HepG2 (cell line): ENCODE results near the gene SAP25. TPM values are rescaled to one million over a fixed set of nuclear protein-coding genes. Genes with fewer than 3 reads are reported as not detected.

Experiments used
- DR1 ChIP-seq: sonication (generic); formaldehyde crosslinking; IDR thresholded peaks from 2 replicates; pipeline ENCODE4 v1.8.0; 2021; ENCODE audit warnings: mild to moderate bottlenecking, missing genetic modification reagents, inconsistent platforms
- DRAP1 ChIP-seq: IDR thresholded peaks from 2 replicates; pipeline ENCODE4 v1.6.1; 2016; ENCODE audit warnings: missing genetic modification reagents, missing compliant biosample characterization
- E2F5 ChIP-seq: sonication (generic); formaldehyde crosslinking; conservative IDR thresholded peaks from 2 replicates; pipeline ENCODE4 v1.4.0; 2020; ENCODE audit warnings: missing genetic modification reagents
- MIXL1 ChIP-seq: IDR thresholded peaks from 2 replicates; pipeline ENCODE4 v1.6.1; 2016
- NR2F6 ChIP-seq, 2 experiments: IDR thresholded peaks; 2 replicates each; pipeline ENCODE4 v1.6.1; 2016; ENCODE audit warnings: antibody characterized with exemption in 1 of 2, mild to moderate bottlenecking in 1 of 2
- SKI ChIP-seq: fragments of 450-650 bp; IDR thresholded peaks from one replicate; pipeline ENCODE4 v1.6.1; 2018; ENCODE audit warnings: mild to moderate bottlenecking; ENCODE audit not compliant: partially characterized antibody
- SNAI1 ChIP-seq: sonication (generic); formaldehyde crosslinking; IDR thresholded peaks from 2 replicates; pipeline ENCODE4 v1.5.0; 2020; ENCODE audit warnings: mild to moderate bottlenecking, missing genetic modification reagents, borderline replicate concordance
- TCF12 ChIP-seq, 2 experiments: fragments of 450-650 bp in 1 of 2; sonication (generic) in 1 of 2; formaldehyde crosslinking in 1 of 2; IDR thresholded peaks; 2 replicates each; pipeline versions ENCODE4 v1.6.1 to v1.8.0; 2017 to 2022; ENCODE audit warnings: antibody characterized with exemption in 1 of 2, mild to moderate bottlenecking in 1 of 2, missing genetic modification reagents in 1 of 2, moderate library complexity in 1 of 2
- TEAD2 ChIP-seq: sonication (generic); formaldehyde crosslinking; IDR thresholded peaks from 2 replicates; pipeline ENCODE4 v1.9.0; 2021; ENCODE audit warnings: missing genetic modification reagents
- TMF1 ChIP-seq: sonication (generic); formaldehyde crosslinking; IDR thresholded peaks from 2 replicates; pipeline ENCODE4 v1.8.1; 2022; ENCODE audit warnings: low read depth, missing genetic modification reagents
- XRCC5 ChIP-seq: fragments of 200-400 bp; formaldehyde crosslinking; optimal IDR thresholded peaks from 2 replicates; pipeline ENCODE3; 2017; ENCODE audit warnings: mild to moderate bottlenecking, low read length
- ZNF281 ChIP-seq: sonication (generic); formaldehyde crosslinking; IDR thresholded peaks from 2 replicates; pipeline ENCODE4 v1.4.0; 2020; ENCODE audit warnings: missing genetic modification reagents, borderline replicate concordance
- ZNF354B ChIP-seq: sonication (generic); formaldehyde crosslinking; IDR thresholded peaks from 2 replicates; pipeline ENCODE4 v1.8.0; 2022; ENCODE audit warnings: mild to moderate bottlenecking, missing genetic modification reagents
- ZNF776 ChIP-seq: sonication (generic); formaldehyde crosslinking; IDR thresholded peaks from 2 replicates; pipeline ENCODE4 v1.4.0; 2020; ENCODE audit warnings: mild to moderate bottlenecking, missing genetic modification reagents
- ZNF781 ChIP-seq: sonication (generic); formaldehyde crosslinking; IDR thresholded peaks from 2 replicates; pipeline ENCODE4 v1.5.1; 2020; ENCODE audit warnings: borderline replicate concordance, mild to moderate bottlenecking, missing genetic modification reagents; ENCODE audit errors: not compliant biosample characterization
- ZSCAN21 ChIP-seq: sonication (generic); formaldehyde crosslinking; IDR thresholded peaks from 2 replicates; pipeline ENCODE4 v1.8.0; 2022; ENCODE audit warnings: mild to moderate bottlenecking, missing genetic modification reagents, moderate library complexity, borderline replicate concordance
- polyA plus RNA-seq, 8 experiments: library from polyadenylated mRNA; depleted of rRNA in 3 of 8; stranded (reverse) in 7 of 8; unstranded in 1 of 8; fragments of >200 nt; fragmentation: Illumina TruSeq in 4 of 8; extraction: Trizol in 4 of 8; gene quantifications; 2 replicates each; pipeline versions ENCODE4 v1.2.1 to v1.2.3, GENCODE V29; 2011 to 2016; ENCODE audit warnings: low read depth in 4 of 8, missing spikeins in 1 of 8, mixed read lengths in 1 of 8; ENCODE audit not compliant: insufficient read depth in 1 of 8
- total RNA-seq, 5 experiments: library from RNA; depleted of rRNA; stranded (reverse); fragments of >200 nt; fragmentation: Illumina TruSeq; extraction: Trizol; gene quantifications; 2 replicates each; pipeline ENCODE4 v1.2.3, GENCODE V29; 2016; ENCODE audit warnings: low read depth in 1 of 5
- TF ChIP-seq, protein P1 (sequence below): sonication (generic); formaldehyde crosslinking; IDR thresholded peaks from 2 replicates; pipeline ENCODE4 v1.4.0; 2020; ENCODE audit warnings: mild to moderate bottlenecking, missing genetic modification reagents, borderline replicate concordance
- TF ChIP-seq, protein P2 (sequence below): IDR thresholded peaks from 2 replicates; pipeline ENCODE4 v1.6.1; 2018; ENCODE audit warnings: missing genetic modification reagents

Gene SAP25
- total and polyA plus RNA-seq, 2 of the 13 experiments (the other 11 are each of a cell fraction or from before 2014, with no cell fraction given) = 0.15 to 0.20 TPM

- TF ChIP-seq ZNF281 (CRISPR knock-in tag) (peak; percentile 78; the same call in 1 of the 2 replicates), MIXL1 (CRISPR knock-in tag) (peak; percentile 79; the same call in 1 of the 2 replicates), ZNF354B (CRISPR knock-in tag) (no peak), E2F5 (CRISPR knock-in tag) (no peak), TCF12 (IDR thresholded peaks at IDR 0.05) (no peak), TCF12 (CRISPR knock-in tag; IDR thresholded peaks at IDR 0.05) (0 out of 2 replicates have a peak, but pooled peaks have one; percentile 52), TMF1 (CRISPR knock-in tag) (no peak; the same call in 1 of the 2 replicates), SKI (no peak), DRAP1 (CRISPR knock-in tag) (peak; percentile 58; the same call in 1 of the 2 replicates), ZNF781 (CRISPR knock-in tag) (no peak), XRCC5 (no peak), TEAD2 (CRISPR knock-in tag) (no peak), NR2F6 (IDR thresholded peaks at IDR 0.05) (no peak; the same call in 1 of the 2 replicates), NR2F6 (CRISPR knock-in tag; IDR thresholded peaks at IDR 0.05) (peak; percentile 86; the same call in 1 of the 2 replicates), ZNF776 (no peak), ZSCAN21 (CRISPR knock-in tag) (peak; percentile 16; the same call in 1 of the 2 replicates), SNAI1 (no peak), DR1 (CRISPR knock-in tag) (no peak)
- TF ChIP-seq, protein P1, sequence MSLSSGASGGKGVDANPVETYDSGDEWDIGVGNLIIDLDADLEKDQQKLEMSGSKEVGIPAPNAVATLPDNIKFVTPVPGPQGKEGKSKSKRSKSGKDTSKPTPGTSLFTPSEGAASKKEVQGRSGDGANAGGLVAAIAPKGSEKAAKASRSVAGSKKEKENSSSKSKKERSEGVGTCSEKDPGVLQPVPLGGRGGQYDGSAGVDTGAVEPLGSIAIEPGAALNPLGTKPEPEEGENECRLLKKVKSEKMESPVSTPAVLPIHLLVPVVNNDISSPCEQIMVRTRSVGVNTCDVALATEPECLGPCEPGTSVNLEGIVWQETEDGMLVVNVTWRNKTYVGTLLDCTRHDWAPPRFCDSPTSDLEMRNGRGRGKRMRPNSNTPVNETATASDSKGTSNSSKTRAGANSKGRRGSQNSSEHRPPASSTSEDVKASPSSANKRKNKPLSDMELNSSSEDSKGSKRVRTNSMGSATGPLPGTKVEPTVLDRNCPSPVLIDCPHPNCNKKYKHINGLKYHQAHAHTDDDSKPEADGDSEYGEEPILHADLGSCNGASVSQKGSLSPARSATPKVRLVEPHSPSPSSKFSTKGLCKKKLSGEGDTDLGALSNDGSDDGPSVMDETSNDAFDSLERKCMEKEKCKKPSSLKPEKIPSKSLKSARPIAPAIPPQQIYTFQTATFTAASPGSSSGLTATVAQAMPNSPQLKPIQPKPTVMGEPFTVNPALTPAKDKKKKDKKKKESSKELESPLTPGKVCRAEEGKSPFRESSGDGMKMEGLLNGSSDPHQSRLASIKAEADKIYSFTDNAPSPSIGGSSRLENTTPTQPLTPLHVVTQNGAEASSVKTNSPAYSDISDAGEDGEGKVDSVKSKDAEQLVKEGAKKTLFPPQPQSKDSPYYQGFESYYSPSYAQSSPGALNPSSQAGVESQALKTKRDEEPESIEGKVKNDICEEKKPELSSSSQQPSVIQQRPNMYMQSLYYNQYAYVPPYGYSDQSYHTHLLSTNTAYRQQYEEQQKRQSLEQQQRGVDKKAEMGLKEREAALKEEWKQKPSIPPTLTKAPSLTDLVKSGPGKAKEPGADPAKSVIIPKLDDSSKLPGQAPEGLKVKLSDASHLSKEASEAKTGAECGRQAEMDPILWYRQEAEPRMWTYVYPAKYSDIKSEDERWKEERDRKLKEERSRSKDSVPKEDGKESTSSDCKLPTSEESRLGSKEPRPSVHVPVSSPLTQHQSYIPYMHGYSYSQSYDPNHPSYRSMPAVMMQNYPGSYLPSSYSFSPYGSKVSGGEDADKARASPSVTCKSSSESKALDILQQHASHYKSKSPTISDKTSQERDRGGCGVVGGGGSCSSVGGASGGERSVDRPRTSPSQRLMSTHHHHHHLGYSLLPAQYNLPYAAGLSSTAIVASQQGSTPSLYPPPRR (CRISPR knock-in tag) = peak; percentile 27
- TF ChIP-seq, protein P2, sequence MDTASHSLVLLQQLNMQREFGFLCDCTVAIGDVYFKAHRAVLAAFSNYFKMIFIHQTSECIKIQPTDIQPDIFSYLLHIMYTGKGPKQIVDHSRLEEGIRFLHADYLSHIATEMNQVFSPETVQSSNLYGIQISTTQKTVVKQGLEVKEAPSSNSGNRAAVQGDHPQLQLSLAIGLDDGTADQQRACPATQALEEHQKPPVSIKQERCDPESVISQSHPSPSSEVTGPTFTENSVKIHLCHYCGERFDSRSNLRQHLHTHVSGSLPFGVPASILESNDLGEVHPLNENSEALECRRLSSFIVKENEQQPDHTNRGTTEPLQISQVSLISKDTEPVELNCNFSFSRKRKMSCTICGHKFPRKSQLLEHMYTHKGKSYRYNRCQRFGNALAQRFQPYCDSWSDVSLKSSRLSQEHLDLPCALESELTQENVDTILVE (CRISPR knock-in tag) = peak; percentile 63; the same call in 1 of the 2 replicates
Measured at GRCh38 chr7:100545360-100546128, 28.2 kb downstream of the SAP25 start (continued).
